NCI-H1105 treated with DMSO at 0.1 percent for 48 hours (cell line): ENCODE results near the gene RPIA.
A peak's percentile ranks its signal among the peaks of the same experiment; 100 is the strongest.
"Not testable (repeated sequence)": the region's sequence is repeated elsewhere in the genome, so short reads cannot be mapped to it uniquely, and the experiment has no call there.

Source experiments
- DNase-seq: peaks from one replicate; lab custom pipeline; 2025; lab: John Stamatoyannopoulos, UW

Gene RPIA

DNA sequence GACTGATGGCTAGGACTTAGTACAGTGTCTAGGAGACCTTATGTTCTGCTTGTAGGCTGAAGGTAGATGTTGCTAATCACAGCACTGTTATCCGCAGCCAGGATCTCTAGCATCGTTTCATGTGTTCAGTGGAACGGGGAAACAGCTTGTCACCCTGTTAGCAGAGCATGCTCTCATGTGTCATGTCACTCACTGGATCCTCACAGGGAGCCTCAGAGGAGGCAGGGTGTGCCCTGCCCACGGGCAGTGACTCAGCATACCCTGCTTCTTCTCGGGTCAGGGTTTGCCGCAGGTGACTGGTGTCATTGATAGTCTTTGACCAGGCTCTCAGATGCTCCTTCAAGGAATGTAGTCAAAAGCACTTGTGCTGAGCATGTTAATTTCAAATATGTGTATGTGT, 44.4 kb downstream of the RPIA start:
- DNase-seq, result no peak

DNA sequence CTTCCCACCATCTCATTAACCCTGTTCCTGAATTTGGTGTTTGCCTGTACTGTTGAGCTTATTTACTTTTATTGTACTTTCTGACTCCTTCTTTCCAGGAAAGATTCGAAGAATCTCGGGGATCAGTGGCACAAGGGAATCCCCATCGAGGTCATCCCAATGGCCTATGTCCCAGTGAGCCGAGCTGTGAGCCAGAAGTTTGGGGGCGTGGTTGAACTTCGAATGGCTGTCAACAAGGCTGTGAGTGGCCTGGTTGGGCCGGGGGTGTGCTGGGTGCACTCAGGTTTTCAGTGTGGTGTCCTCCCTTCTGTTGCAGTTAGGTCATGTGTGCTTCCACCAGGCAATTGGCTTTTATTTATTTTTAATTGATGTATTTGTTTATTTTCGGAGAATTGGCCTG, 45.0 kb downstream of the RPIA start:
- DNase-seq, result no peak

DNA sequence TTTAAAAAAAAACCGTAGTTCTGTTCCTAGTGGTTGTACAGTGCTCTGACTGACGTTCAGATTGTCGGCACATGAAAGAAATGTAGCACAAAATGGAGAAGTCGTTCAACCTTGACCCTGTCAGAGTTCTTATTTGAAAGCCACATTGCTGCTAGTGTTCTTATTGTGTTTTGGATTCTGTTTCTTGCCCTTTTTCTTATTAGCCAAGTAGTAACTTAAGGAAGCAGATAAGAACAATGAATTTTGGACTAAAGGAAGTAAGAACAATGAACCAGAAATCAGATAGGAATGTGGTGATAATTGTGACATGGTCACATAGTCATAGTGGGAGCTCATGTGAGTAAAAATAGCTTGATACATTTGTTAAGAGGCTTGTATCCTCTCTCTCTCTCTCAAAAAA, 45.9 kb downstream of the RPIA start:
- DNase-seq, result no peak

DNA sequence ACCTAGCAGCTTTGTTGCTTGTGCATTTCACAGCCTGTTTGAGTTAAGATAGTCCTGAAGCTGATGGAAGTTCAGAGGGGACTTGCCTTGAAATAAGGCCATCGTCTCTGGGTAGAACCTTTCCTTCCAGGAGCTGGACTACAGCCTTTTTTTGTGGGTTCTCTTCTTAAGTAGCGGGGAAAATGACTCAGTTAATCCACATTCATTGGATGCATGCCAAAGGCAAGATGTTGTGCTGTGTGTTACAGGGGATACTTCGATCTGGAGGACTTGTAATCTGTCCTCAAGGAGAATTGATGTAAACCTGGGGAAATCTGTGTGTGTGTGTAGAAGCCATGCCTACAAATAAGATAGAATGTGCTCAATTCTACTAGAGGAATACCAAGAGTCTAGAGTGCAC, 46.8 kb downstream of the RPIA start:
- no peak for DNase-seq

DNA sequence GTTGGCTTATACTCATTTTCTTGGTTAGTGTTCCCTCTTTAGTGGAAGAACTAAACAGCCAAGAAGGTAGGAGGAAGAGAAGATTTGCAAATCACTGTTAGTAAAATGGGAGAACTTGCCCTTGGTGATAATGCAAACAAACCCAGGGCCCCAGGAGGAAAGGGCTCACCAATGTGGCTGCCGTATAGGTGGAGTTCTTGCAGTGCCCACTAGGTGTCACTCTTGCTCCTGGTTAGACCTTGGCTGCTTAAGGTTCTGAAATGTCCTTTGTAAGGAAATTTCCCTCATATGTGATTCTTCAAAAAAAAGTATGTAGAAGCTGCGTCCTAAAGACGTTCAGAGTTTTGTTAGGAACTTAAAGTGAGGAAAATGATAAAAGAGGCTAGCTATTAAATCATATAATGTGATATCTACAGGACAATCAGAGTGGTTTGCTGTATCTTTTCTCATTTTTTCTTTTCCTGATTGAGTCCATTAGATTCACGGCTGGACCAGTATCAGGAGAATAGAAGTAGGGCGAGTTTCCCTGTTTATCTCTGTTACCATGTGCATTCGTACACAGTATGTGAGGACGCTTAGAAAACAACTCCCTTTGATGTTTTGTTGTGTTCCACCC, 48.6 kb downstream of the RPIA start:
- peak; percentile 43 for DNase-seq

DNA sequence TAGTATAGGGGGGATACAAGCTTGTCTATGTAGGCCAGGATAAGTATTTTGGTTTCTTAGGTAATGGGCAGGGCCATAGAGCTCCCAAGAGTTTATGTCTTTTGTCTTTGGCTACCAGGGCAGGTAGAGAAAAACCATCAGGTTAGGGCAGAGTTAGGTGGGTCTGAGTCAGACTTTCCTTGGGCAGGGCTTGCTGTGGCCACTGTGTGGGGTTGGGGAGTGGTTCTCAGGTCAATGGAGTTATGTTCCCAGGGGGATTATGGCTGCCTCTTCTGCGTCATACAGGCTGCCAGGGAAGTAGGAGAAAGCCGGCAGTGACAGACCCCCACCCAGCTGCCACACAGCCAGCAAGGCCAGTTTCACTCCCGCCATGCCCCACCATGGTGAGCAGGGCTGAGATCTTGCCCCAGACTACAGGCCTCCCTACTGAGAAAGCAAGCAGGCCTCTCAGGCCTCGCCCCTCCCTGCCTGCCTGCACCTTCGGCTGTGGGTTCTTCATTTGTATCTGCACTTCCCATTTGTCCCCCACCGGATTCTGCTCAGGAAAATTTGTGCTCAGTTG, 55.5 kb downstream of the RPIA start:
- no peak for DNase-seq

DNA sequence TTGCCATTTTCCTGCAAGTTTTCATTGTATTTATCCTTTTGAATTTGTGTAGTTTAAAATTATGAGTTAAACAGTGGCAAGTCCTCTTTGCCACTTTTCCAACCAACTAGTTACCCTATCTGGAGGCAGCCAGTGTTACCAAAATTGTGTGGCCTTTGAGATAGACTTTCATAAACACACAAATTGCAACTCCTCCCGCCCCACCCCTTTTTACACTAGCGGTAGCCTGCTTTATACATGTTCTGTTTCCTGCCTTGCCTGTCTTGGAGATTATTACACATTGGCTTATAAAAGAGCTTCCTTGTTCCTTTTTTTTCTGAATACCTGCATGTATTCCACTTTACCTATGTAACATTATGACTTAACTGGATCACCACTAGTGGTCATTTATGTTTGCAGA, 56.5 kb downstream of the RPIA start:
- DNase-seq, result no peak

DNA sequence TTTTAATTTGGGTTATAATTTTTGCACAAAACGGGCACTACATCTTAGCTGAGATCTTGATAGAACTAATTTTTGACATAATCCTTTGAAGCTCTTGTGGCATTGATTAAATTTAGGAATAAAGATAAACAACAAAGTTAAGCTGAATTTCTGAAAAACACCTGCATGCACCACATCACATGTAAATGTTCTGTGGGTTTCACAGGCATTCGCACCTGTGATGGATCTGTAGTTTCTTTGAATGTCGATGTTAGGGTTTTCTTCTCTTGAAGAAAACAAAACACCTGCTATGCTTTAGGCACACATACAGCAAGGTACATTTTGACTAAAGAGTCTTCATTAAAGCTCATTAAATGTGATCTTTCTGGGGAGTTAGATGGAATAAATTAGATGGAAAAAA, 60.3 kb downstream of the RPIA start:
- no peak for DNase-seq

DNA sequence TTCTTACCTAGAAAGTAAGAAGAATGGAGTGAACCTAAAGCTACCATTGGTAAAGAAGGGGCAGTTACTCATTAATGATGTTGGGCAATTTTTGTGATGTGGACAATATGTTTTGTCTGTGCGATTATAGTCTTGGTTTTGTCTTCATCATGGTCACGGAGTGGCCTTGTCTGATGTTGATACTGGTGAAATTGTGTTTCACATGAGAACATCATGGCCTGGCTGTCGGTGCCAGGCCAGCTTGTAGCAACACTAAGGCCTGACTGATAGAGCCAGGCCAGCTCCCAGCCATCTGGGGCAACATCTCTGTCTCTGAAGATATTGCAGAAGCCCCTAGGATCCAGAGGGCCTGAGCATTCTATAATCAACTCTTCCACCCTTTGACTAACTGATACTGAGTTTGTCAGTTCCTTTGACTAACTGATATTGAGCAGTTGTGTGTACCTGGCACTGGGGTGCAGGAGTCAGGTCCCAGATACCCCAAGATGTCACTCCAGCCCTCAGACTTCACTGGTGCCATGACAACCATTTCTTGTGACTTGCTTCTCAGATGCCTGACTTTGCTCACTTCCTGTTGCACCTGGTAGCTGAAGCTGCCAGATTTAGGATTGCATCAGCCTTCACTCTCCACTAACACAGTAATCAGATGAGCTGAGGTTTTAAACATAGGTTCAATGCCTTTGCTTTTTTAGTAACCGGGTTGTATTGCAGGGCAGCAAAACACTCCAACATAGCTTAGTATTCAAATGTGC, 62.5 kb downstream of the RPIA start:
- DNase-seq, result no peak

DNA sequence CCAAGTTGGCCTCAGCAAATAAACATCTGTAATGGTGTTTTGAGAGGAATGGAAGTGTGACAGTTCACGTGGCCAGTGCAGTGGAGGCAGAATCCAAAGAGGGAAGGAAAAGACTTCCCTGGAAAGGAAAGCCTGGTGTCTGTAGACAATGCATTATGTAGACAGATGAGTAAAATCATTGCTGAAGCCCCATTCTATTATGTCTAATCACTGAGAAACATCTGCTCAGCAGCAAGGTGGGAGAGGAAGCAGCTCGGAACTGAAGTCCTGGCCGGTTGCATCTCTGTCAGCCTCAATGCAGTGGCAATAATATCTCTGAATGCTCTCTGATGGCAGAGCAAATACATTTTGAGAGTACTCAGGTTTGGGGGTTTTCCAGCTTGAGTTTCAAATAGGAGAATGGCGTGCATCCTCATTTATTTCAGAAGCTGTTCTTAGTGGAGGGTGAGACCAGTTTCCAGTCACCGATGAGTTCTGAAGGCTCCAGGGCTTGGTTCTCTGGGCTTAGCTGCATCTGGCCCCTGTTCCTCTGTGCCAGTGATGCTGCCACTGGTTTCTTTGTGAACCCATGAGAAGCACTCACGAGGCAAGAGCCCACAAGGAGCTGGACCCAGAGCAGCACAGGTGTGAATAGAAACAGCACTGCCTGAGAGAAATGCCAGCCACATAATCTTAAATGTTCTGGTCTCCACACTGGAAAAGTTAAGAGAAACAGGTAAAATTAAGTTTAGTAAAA, 63.3 kb downstream of the RPIA start:
- DNase-seq, result no peak

DNA sequence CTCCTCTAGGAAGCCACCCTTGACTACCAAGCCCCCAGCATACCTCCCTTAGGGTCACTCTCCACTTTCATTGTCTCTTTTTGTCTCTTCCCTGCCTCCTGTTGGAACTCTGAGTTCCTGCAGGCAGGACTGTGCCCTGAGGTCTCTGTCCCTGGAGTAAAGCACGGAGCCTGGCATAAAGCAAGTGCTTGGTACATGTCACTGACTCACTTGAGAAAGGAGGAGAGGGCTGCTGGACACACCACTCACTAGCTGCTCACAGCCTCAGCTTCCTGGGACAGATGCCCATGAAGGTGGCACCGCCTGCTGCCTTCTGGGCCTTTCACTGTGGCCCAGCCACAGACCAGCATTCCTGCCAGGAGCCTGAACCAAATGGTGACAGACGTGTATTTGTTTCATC, 64.4 kb downstream of the RPIA start:
- no peak for DNase-seq

DNA sequence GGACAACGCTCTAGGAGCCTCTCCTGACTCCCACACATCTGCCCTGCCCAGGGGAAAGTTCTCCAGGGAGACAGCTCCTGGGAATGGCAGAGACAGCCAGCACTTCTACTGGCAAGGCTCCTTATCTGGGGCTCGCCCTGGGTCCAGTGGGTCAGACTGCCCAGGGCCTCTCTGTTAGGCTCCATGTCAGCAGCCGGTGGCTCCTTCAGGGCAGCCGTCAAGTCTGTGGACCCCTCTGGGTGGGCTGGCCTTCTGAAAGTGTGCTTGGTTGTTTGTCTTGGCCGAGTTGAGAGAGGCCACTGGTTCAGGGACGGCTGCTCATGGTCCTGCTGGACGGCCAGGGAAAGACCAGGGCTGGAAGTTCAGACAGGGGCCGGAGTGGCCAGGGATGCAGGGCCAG, 65.6 kb downstream of the RPIA start:
- DNase-seq, result no peak

DNA sequence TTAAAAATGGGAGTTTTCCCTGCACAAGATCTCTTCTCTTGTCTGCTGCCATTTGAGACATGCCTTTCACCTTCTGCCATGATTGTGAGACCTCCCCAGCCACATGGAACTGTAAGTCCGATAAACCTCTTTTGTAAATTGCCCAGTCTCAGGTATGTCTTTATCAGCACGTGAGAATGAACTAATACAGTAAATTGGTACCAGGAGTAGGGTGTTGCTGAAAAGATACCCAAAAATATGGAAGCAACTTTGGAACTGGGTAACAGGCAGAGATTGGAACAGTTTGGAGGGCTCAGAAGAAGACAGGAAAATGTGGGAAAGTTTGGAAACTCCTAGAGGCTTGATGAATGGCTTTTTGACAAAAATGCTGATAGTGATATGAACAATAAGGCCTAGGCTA, 67.2 kb downstream of the RPIA start:
- not testable (repeated sequence) for DNase-seq

DNA sequence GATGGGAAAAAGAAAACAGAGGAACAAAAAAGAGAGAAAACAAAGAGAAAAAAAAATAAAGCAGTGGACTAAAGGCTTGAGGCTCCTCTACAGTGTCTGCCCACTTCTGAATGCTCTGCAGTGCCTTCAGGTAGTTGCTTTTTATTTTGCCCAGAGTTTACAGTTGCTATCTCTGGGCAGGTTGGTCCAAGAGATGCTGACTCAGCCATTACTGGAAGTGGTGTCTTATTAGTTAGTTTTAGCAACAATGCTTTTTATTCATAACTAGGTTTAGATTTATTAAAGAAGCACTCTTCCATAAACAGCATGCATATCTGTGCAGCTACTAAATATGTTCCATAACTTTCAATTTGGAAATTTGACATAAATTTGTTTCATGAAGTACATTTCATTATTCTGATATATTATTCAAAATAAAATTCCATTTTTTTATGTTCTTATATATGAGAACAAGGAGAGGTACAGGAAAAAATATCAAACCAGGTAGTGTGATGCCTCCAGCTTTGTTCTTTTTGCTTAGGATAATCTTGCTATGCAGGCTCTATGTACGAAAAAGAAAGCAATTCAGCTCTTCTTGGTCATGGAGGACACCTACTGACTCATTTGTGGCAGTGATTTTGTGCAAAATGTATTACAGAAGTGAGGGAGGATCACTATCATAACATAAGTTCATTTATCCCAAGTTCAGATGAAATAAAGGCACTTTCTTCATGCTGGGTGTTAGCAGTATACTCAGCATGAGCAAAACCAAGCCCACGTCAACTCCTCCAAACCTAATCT, 69.5 kb downstream of the RPIA start:
- DNase-seq, result no peak

DNA sequence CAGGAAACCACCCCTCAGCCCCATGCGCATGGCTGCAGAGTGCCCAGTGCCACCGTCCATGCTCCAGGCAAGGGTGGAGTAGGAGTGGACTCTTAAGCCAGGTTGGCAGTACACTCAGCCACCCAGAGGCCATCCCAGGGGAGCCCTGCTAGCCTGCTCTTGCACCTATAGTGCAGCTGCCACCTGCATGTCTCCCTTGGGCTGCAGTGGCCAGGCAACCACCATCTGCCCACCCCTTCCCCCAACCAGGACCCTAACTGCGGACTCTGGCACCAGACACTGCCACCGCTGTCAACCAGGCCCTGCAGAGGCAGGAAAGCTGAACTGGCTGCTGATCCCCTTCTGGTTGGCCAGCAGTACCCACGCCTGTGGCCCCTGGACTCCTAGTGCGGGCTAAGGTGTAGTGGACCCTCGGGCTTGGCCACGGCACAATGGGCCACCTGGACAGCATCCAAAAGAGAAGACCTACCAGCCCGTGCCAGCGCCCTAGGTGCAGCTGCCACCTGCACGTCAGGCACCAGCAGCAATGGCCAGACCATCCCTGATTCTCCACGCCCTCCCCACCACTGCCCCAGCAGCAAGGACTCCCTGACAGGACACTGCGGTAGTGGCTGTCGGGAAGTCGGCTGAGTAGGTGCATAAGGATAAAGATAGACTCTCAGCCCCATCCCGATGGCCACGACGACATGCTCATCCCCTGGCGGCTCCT, 72.8 kb downstream of the RPIA start:
- no peak for DNase-seq

DNA sequence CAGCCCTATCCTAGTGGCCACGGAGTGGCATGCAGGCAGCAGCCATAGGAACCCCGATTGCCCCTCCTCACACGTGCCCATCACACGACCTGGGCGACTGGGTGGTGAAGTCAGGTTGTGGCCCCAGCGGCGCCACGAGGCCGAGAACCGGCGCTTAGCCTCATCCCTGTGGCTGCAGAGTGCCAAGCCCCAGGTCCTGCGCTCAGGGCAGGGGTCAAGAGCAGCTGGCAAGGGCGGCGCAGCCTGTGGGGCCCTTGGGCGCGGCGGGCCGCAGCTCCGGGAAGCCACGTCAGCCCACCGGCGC, 73.3 kb downstream of the RPIA start:
- no peak for DNase-seq

DNA sequence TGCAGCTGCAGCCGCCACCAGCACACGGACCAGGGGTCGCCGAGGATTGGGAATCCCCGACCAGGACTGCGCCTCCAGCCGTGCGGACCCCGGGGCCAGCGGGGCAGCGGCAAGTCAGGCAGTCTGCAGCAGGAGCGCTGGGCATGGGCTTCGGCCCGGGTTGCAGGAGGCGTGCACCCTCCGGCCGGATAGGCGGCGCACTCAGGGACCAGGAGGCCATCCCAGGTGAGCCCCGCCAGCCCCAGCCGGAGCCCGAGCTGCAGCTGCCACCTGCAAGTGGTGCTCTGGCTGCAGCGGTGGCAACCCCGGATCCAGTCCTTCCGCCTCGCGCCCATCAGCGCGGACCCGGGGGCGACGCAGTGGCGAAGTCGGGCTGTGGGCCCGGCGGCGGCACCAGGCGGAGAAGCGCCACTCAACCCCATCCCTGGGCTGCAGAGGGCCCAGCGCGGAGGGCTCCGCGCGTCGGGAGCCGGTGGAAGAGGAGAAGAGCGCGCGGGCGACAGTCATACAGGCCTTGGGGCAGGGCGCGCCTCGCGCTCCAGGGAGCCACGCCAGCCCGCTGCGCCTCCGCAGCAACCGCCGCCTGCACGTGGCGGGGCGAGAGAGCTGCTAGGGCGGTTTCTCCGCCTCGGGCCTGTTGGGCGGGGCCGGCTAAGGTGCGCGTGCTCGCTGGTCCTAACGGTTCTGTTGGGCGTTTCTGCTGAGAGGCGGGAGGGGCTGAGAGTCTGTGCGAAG, 73.8 kb downstream of the RPIA start:
- no peak for DNase-seq

DNA sequence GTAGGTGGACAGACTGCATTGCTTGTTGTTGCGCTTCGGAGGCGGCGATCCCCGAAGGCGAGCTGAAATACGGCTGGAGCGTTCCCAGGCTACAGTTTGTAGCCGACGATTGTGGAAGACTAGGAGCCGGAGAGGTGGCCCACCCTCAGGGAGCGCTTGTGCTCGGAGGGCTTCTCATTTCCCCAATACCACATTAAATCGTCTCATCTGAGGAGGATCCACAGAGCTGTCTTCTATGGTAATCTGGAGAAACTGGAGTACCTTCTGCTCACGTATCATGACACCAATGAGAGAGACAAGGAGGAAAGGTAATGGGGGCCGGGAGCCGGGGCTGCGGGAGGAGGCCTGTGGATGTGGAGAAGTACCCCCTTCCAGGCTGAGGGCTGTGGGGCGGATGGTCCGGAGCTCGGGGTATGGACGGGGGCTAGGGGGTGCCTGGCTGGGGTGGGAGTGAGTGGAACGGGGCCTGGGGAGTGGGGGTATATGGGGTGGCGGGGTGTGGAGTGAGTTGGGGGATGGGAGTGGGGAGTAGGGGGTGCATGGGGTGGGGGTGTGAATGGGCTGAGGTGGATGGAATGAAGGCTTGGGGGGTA, 74.5 kb downstream of the RPIA start:
- DNase-seq, result not testable (repeated sequence)

DNA sequence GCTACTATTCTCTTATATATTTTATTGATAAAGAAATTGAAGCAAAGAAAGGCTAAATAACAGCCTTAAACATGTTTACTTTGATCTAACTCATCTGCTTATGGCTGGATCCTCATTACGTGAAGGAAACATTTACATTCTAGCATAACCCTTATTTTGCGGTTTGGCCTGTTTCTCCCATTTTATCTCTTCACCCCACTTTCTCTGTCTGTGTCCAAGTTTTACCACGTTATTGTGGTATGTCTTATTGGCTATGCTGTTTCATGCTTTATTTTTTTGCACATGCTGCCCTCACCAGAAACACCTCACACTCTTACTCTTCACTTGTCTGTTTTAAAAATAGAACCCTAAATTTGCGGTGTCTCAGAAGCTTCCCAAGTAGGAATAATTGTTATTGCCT, 78.5 kb downstream of the RPIA start:
- DNase-seq, result no peak

DNA sequence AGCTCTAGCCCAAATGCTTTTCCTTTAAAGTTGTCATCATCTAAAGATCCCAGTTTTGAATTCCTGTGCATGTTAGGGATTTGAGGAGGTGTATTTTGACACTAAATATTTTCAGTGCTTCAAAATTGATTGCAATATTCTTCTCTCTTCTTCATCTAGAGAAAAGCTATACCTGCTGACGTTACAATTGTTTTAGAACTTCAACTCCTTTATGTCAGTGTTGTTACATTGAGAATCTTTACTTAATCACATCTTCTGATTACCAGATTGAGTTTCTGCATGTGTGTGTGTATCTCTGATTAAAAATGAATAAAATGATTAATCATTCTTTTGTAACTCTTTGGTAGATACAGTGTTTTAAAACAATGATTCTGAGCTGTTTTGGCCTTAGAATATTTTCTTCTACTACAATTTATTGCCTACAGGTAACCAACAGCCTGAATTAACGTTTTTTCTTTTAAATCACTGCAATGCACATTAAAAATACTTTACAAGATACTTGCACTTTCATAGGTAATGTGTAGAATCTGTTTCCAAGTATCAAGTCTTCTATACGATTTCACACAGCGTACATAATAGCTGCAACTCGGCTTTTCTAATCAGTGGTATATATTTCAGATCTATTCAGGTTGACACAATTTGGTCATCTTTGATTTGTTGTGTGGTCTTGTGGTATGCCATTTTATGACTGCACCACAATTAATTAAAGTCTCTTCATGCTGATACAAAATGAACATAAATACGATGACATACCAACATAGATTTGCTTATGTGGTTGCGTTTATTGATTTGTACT, 82.0 kb downstream of the RPIA start:
- not testable (repeated sequence) for DNase-seq
